ENCODE data around the gene ANKRD55. TPM values are rescaled to one million over a fixed set of nuclear protein-coding genes. Genes with fewer than 3 reads are reported as not detected.

The ANKRD55 gene
- total RNA-seq, 1 experiment from 2014 or later = not detected

Small RNAs within 50 kb of the gene (small RNA-seq; reads per million reads assigned to genes)
- gene RNA5SP184 = not detected
- gene RNA5SP185 = not detected
- not detected for gene RNU6-299P

Other genes starting within 250 kb of the ANKRD55 start
- 0.58 and 1.5 TPM in 2 replicates for gene IL6ST, start 238.4 kb downstream of the ANKRD55 start, total RNA-seq (2014; rRNA removed; shearing (Covaris generic); ENCODE audit: low replicate concordance)

Data from Karpas-422 (cell line).